PC-3 (cell line): ENCODE data around the gene MACROD2. TPM values are rescaled to one million over a fixed set of nuclear protein-coding genes. Genes with fewer than 3 reads are reported as not detected.

Experiments used
- ATAC-seq: fragments of 200-7000 bp; cut with Tn5 transposase; 2 replicates; pipeline ENCODE4 v1.9.1; 2020; ENCODE audit warnings: mild to moderate bottlenecking, moderate library complexity
- BruUV-seq: library from RNA; stranded (reverse); fragments of 400-500 nt; replicated peaks from 2 replicates; lab custom pipeline; 2021; lab: Mats Ljungman, UMichigan
- CTCF ChIA-PET: fragments of 300-600 bp; sonication (Branson Sonifier 250); formaldehyde crosslinking; loops from one replicate; lab custom pipeline; 2022; ENCODE audit warnings: antibody characterized with exemption; lab: Charles Lee
- POLR2A ChIA-PET: fragments of 300-600 bp; sonication (Branson Sonifier 250); formaldehyde crosslinking; loops from one replicate; lab custom pipeline; 2022; ENCODE audit warnings: antibody characterized with exemption; ENCODE audit not compliant: unreplicated experiment; lab: Charles Lee
- DNase-seq: peaks from one replicate; pipeline ENCODE4 v3.0.0-alpha.2; 2015
- H2AFZ ChIP-seq: fragments of 300-600 bp; sonication (generic); 2 replicates; pipeline ENCODE4 v1.6.0; 2016; ENCODE audit warnings: antibody characterized with exemption, low read length
- H3F3A ChIP-seq: fragments of 300-600 bp; sonication (generic); one replicate; pipeline ENCODE4 v1.6.0; 2017; ENCODE audit warnings: antibody characterized with exemption, low read length, control low read depth, mild to moderate bottlenecking; ENCODE audit not compliant: unreplicated experiment
- H3K27ac ChIP-seq: fragments of 300-600 bp; sonication (generic); 2 replicates; pipeline ENCODE4 v1.5.1; 2016; ENCODE audit warnings: mild to moderate bottlenecking, low read length
- H3K27me3 ChIP-seq: fragments of 300-600 bp; sonication (generic); 2 replicates; pipeline ENCODE4 v1.6.1; 2016; ENCODE audit warnings: low read length, mixed read lengths
- H3K36me3 ChIP-seq: fragments of 300-600 bp; sonication (generic); 2 replicates; pipeline ENCODE4 v1.6.1; 2016; ENCODE audit warnings: low read depth, mixed run types, low read length, mixed read lengths
- H3K4me1 ChIP-seq: fragments of 300-600 bp; sonication (generic); 2 replicates; pipeline ENCODE4 v1.5.1; 2016; ENCODE audit warnings: low read length; ENCODE audit not compliant: insufficient read depth
- H3K4me2 ChIP-seq: fragments of 300-600 bp; sonication (generic); 2 replicates; pipeline ENCODE4 v1.6.0; 2016; ENCODE audit warnings: low read length
- H3K4me3 ChIP-seq: fragments of 300-600 bp; sonication (generic); 2 replicates; pipeline ENCODE4 v1.5.1; 2016; ENCODE audit warnings: mild to moderate bottlenecking, low read length, mixed read lengths
- H3K79me2 ChIP-seq: fragments of 300-600 bp; sonication (generic); 2 replicates; pipeline ENCODE4 v1.6.1; 2017; ENCODE audit warnings: low read length, mixed read lengths
- H3K9ac ChIP-seq: fragments of 300-600 bp; sonication (generic); 2 replicates; pipeline ENCODE4 v1.6.0; 2016; ENCODE audit warnings: mild to moderate bottlenecking, low read length
- H3K9me2 ChIP-seq: fragments of 300-600 bp; sonication (generic); replicated peaks from 2 replicates; pipeline ENCODE4 v1.6.1; 2016; ENCODE audit warnings: mixed run types, low read length, mixed read lengths
- H3K9me3 ChIP-seq: fragments of 300-600 bp; sonication (generic); 2 replicates; pipeline ENCODE4 v1.6.1; 2016; ENCODE audit warnings: low read length, mixed read lengths
- H4K20me1 ChIP-seq: fragments of 300-600 bp; sonication (generic); 2 replicates; pipeline ENCODE4 v1.6.1; 2016; ENCODE audit warnings: low read length, mixed read lengths
- EZH2 ChIP-seq: fragments of 300-600 bp; sonication (generic); IDR thresholded peaks from one replicate; pipeline ENCODE4 v1.6.1; 2017; ENCODE audit warnings: antibody characterized with exemption, mild to moderate bottlenecking, low read length; ENCODE audit not compliant: unreplicated experiment
- EZH2phosphoT487 ChIP-seq: fragments of 300-600 bp; sonication (generic); IDR thresholded peaks from 2 replicates; pipeline ENCODE4 v1.6.1; 2018; ENCODE audit warnings: mild to moderate bottlenecking, antibody characterized with exemption, low read length, borderline replicate concordance
- intact Hi-C: fragments of 100-400 bp; cut with micrococcal nuclease; formaldehyde crosslinking; loops from 2 replicates; pipeline ENCODE4 v1.9.0; 2023
- total RNA-seq: library from RNA; depleted of rRNA; stranded (reverse); fragments of >200 nt; gene quantifications from 2 replicates; pipeline ENCODE4 v1.2.3, GENCODE V29; 2014
- TF ChIP-seq, protein P1 (sequence below): fragments of 300-600 bp; sonication (generic); conservative IDR thresholded peaks from 2 replicates; pipeline ENCODE4 v1.5.1; 2017; ENCODE audit warnings: antibody characterized with exemption, low read depth, mild to moderate bottlenecking, low read length

The MACROD2 gene
- total RNA-seq, 1 experiment from 2014 or later: 3.1 TPM

DNA sequence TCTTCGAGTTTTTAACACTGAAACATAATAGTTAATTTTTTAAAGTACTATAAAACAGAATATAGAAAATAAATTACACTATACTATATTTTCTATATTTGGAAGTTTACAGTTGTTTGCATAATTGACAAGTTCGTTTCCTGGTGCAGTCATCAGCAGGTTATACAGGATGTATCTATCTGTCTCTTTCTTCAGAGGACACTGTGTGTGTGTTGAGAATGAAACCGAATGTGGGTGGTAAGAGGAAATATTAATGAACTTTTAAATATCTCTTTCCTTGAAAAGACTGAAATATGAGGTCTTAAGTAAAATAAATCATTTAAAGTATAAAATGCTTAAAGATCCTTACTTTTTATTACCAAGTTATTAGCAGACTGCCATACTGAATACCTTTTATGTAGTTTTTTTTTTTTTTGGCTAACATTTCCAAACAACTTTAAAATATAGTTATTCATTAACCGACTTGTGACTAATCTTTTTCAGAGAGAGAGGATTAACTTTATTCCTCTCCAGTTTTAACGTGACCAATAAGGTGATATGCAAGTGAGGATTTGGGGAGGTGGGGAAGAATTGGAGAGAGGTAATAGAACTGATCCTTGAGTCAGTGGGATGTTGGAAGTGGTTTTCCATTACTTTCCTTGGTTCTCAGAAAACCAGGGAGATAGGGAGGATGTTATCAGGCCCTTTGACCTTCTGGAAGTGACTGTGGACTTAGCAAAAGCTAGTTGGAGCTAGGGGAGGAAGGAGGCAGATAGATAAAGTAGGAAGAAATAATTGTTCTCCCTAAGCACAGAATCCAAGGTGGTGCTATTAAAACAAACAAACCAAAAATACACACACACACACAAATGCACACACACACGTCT lies 722.1 kb downstream of the MACROD2 start:
- no peak overlapping the region for H3K4me3 ChIP-seq
- POLR2A ChIA-PET: no interaction called here
- peaks cover 15% of the 10 kb centered on the region for H3K4me1 ChIP-seq
- no peaks in the 10 kb centered on the region for H3K79me2 ChIP-seq
- H4K20me1 ChIP-seq: no peaks in the 10 kb centered on the region
- H3K27ac ChIP-seq: no peak overlapping the region
- no peaks in the 10 kb centered on the region for H3K36me3 ChIP-seq
- ATAC-seq: 0 out of 2 replicates have a peak, but pooled peaks have one; percentile 15
- H3K9me3 ChIP-seq: no peaks in the 10 kb centered on the region
- CTCF ChIA-PET: no interaction called here
- no peaks in the 10 kb centered on the region for H3K9me2 ChIP-seq
- no peak for DNase-seq
- no peaks in the 10 kb centered on the region for H3F3A ChIP-seq
- peak overlapping the region; percentile 12; the same call in 1 of the 2 replicates for H3K4me2 ChIP-seq
- H3K9ac ChIP-seq: no peak overlapping the region
- TF ChIP-seq, protein P1, sequence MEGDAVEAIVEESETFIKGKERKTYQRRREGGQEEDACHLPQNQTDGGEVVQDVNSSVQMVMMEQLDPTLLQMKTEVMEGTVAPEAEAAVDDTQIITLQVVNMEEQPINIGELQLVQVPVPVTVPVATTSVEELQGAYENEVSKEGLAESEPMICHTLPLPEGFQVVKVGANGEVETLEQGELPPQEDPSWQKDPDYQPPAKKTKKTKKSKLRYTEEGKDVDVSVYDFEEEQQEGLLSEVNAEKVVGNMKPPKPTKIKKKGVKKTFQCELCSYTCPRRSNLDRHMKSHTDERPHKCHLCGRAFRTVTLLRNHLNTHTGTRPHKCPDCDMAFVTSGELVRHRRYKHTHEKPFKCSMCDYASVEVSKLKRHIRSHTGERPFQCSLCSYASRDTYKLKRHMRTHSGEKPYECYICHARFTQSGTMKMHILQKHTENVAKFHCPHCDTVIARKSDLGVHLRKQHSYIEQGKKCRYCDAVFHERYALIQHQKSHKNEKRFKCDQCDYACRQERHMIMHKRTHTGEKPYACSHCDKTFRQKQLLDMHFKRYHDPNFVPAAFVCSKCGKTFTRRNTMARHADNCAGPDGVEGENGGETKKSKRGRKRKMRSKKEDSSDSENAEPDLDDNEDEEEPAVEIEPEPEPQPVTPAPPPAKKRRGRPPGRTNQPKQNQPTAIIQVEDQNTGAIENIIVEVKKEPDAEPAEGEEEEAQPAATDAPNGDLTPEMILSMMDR: no peak
- no peak for TF ChIP-seq EZH2phosphoT487
- no peak for TF ChIP-seq EZH2
- H3K27me3 ChIP-seq: no peaks in the 10 kb centered on the region
- intact Hi-C loops: no loop called here
- no peak overlapping the region for H2AFZ ChIP-seq
- BruUV-seq: no TSS peak

DNA sequence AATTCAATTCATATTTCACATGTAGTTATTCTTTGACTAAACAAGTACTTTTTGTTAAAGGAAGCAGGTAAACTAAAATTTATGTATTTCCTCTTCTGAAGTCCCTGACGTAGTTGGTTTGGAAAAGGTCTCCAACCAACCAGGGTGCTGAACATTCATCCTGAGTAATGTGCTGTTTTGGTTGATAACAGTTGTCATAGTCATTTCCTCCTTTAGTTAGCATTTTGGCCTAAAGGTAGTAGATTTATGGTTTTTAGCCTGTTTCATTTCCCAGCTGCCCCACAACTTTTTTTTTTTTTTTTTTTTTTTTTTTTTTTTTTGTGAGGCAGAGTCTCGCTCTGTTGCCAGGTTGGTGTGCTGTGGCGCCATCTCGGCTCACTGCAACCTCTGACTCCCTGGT lies 724.9 kb downstream of the MACROD2 start:
- H3K36me3 ChIP-seq: no peaks in the 10 kb centered on the region
- DNase-seq (peak; percentile 52), ATAC-seq (peak; percentile 38; the same call in 1 of the 2 replicates)
- no peak overlapping the region for H3K27ac ChIP-seq
- H3K4me1 ChIP-seq: peaks cover 14% of the 10 kb centered on the region; the same call in 1 of the 2 replicates
- BruUV-seq: no TSS peak
- H3K27me3 ChIP-seq: no peaks in the 10 kb centered on the region
- TF ChIP-seq EZH2 (no peak), EZH2phosphoT487 (no peak)
- TF ChIP-seq, protein P1: no peak
- H3K79me2 ChIP-seq: no peaks in the 10 kb centered on the region
- no peaks in the 10 kb centered on the region for H3K9me3 ChIP-seq
- H3K4me2 ChIP-seq: no peak overlapping the region
- no peak overlapping the region for H2AFZ ChIP-seq
- intact Hi-C loops: no loop called here
- ChIA-PET POLR2A (no interaction called here), CTCF (no interaction called here)
- H3F3A ChIP-seq: no peaks in the 10 kb centered on the region
- H3K4me3 ChIP-seq: no peak overlapping the region
- no peaks in the 10 kb centered on the region for H3K9me2 ChIP-seq
- no peaks in the 10 kb centered on the region for H4K20me1 ChIP-seq
- no peak overlapping the region for H3K9ac ChIP-seq

DNA sequence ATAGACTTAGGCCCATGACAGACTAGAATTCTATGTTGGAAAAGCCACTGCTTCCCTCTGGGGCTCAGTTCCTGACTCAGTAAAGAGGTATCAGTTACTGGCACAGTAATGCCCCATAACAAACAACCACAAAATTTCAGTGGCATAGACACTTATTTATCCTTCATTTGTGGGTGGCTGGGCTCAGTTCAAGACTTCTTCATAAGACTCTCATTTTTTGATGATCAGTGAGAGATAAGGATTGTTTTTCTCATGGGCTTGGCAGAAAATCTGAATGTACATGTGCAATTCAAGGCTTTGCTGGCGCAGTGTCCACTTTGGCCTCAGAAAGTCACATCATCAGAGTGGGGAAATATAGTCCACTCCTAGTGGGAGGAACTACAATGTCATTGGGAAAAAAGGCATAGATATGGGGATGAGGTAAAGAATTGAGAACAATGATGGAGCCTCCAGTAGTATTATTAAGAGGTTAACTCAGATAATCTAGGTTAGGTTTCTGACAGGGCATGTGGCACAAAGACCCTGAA lies 726.7 kb downstream of the MACROD2 start:
- Histone ChIP-seq H3K36me3 (no peaks in the 10 kb centered on the region), H2AFZ (no peak overlapping the region), H3K4me3 (no peak overlapping the region), H3K79me2 (no peaks in the 10 kb centered on the region), H3K9me2 (no peaks in the 10 kb centered on the region), H3K9ac (no peak overlapping the region), H3K4me2 (no peak overlapping the region), H3K27me3 (no peaks in the 10 kb centered on the region), H3F3A (no peaks in the 10 kb centered on the region), H3K9me3 (no peaks in the 10 kb centered on the region), H3K4me1 (peaks cover 14% of the 10 kb centered on the region; the same call in 1 of the 2 replicates), H4K20me1 (no peaks in the 10 kb centered on the region), H3K27ac (no peak overlapping the region)
- BruUV-seq: no TSS peak
- POLR2A ChIA-PET: no interaction called here
- no peak for ATAC-seq
- CTCF ChIA-PET: interaction anchor here (0.6 kb wide), 1 partner anchor 531 kb away, joined by 4 read pairs; no protein-coding TSS in a partner anchor
- TF ChIP-seq, protein P1: no peak
- no peak for TF ChIP-seq EZH2
- TF ChIP-seq EZH2phosphoT487: no peak
- DNase-seq: peak; percentile 17
- intact Hi-C loops: no loop called here
